Measurements from ENCODE around the gene RGL3. TPM values are rescaled to one million over a fixed set of nuclear protein-coding genes. Genes with fewer than 3 reads are reported as not detected.

The RGL3 gene
- total RNA-seq, 2 experiments from 2014 or later, result not detected

GRCh38 chr19:11405846-11406643 lies 13.1 kb downstream of the RGL3 start:
- H3K4me1 Mint-ChIP-seq, result no peaks in the 10 kb centered on the region
- CTCF ChIA-PET, result interaction anchor here (0.7 to 2.1 kb wide), 3 partner anchors 13 to 115 kb away, joined by 3 to 9 read pairs (median 4); no protein-coding TSS in a partner anchor
- H3K36me3 Mint-ChIP-seq (ENCODE audit: low read depth), result no peaks in the 10 kb centered on the region
- no peaks in the 10 kb centered on the region for H3K9me3 Mint-ChIP-seq
- peaks cover 6% of the 10 kb centered on the region for H3K27me3 Mint-ChIP-seq
- DNase-seq, result no peak
- H3K4me3 Mint-ChIP-seq, result no peak overlapping the region
- H3K27ac Mint-ChIP-seq, result no peak overlapping the region
- POLR2A ChIA-PET, result no interaction called here

- no peak overlapping the region for H3K4me3 Mint-ChIP-seq
- H3K27ac Mint-ChIP-seq, result no peak overlapping the region
- POLR2A ChIA-PET, result no interaction called here
- H3K4me1 Mint-ChIP-seq, result no peaks in the 10 kb centered on the region
- H3K9me3 Mint-ChIP-seq, result no peaks in the 10 kb centered on the region
- no peaks in the 10 kb centered on the region for H3K36me3 Mint-ChIP-seq (ENCODE audit: low read depth)
- peaks cover 4% of the 10 kb centered on the region for H3K27me3 Mint-ChIP-seq
- CTCF ChIA-PET, result no interaction called here
- no peak for DNase-seq
Measured at GRCh38 chr19:11404588-11405222, 14.4 kb downstream of the RGL3 start.

- ChIA-PET CTCF (interaction anchor here (1.1 to 1.3 kb wide), 2 partner anchors 14 to 21 kb away, joined by 3 to 4 read pairs; no protein-coding TSS in a partner anchor), POLR2A (interaction anchor here (1.5 kb wide), 1 partner anchor 21 kb away, joined by 5 read pairs; no protein-coding TSS in a partner anchor)
- H3K27ac Mint-ChIP-seq, result no peak overlapping the region
- H3K4me3 Mint-ChIP-seq, result no peak overlapping the region
- H3K36me3 Mint-ChIP-seq (ENCODE audit: low read depth), result no peaks in the 10 kb centered on the region
- DNase-seq, result no peak
- peaks cover 3% of the 10 kb centered on the region for H3K27me3 Mint-ChIP-seq
- H3K4me1 Mint-ChIP-seq, result no peaks in the 10 kb centered on the region
- no peaks in the 10 kb centered on the region for H3K9me3 Mint-ChIP-seq
Measured at GRCh38 chr19:11401808-11402543, 17.1 kb downstream of the RGL3 start.

GRCh38 chr19:11400798-11401197 lies 18.3 kb downstream of the RGL3 start:
- ChIA-PET POLR2A (interaction anchor here (0.9 kb wide), 1 partner anchor 34 kb away, joined by 3 read pairs; the partner anchor contains the start of gene ODAD3), CTCF (interaction anchor here (1.3 kb wide), 1 partner anchor 20 kb away, joined by 3 read pairs; no protein-coding TSS in a partner anchor)
- Mint-ChIP-seq H3K27me3 (peaks cover 3% of the 10 kb centered on the region), H3K4me1 (no peaks in the 10 kb centered on the region), H3K4me3 (no peak overlapping the region), H3K36me3 (ENCODE audit: low read depth) (no peaks in the 10 kb centered on the region), H3K27ac (peak overlapping the region; percentile 24), H3K9me3 (no peaks in the 10 kb centered on the region)
- DNase-seq, result no peak

GRCh38 chr19:11399667-11400066 lies 19.4 kb downstream of the RGL3 start:
- Mint-ChIP-seq H3K27ac (no peak overlapping the region), H3K36me3 (ENCODE audit: low read depth) (no peaks in the 10 kb centered on the region), H3K4me3 (no peak overlapping the region), H3K27me3 (peaks cover 8% of the 10 kb centered on the region), H3K9me3 (no peaks in the 10 kb centered on the region), H3K4me1 (no peaks in the 10 kb centered on the region)
- ChIA-PET POLR2A (no interaction called here), CTCF (no interaction called here)
- no peak for DNase-seq

GRCh38 chr19:11397089-11397610 lies 22.0 kb downstream of the RGL3 start:
- CTCF ChIA-PET, result interaction anchor here (1.1 to 1.2 kb wide), 2 partner anchors 14 to 16 kb away, joined by 3 to 4 read pairs; no protein-coding TSS in a partner anchor
- Mint-ChIP-seq H3K36me3 (ENCODE audit: low read depth) (no peaks in the 10 kb centered on the region), H3K4me1 (peaks cover 5% of the 10 kb centered on the region), H3K27ac (no peak overlapping the region), H3K4me3 (no peak overlapping the region), H3K9me3 (no peaks in the 10 kb centered on the region), H3K27me3 (peaks cover 12% of the 10 kb centered on the region)
- POLR2A ChIA-PET, result no interaction called here
- no peak for DNase-seq

GRCh38 chr19:11390933-11391680 lies 28.0 kb downstream of the RGL3 start:
- Mint-ChIP-seq H3K9me3 (peaks cover 2% of the 10 kb centered on the region), H3K4me1 (peaks cover 11% of the 10 kb centered on the region), H3K4me3 (no peak overlapping the region), H3K27ac (no peak overlapping the region), H3K36me3 (ENCODE audit: low read depth) (no peaks in the 10 kb centered on the region), H3K27me3 (peaks cover 8% of the 10 kb centered on the region)
- POLR2A ChIA-PET, result interaction anchor here (0.6 to 1.0 kb wide), 3 partner anchors 41 to 202 kb away, joined by 3 read pairs; no protein-coding TSS in a partner anchor
- CTCF ChIA-PET, result interaction anchor here (1.0 to 4.3 kb wide), 3 partner anchors 8 to 44 kb away, joined by 3 to 28 read pairs (median 7); partner anchors contain the start of genes ODAD3 and PRKCSH
- no peak for DNase-seq

GRCh38 chr19:11390359-11390758 lies 28.8 kb downstream of the RGL3 start:
- Mint-ChIP-seq H3K36me3 (ENCODE audit: low read depth) (no peaks in the 10 kb centered on the region), H3K27me3 (peaks cover 7% of the 10 kb centered on the region), H3K4me3 (no peak overlapping the region), H3K9me3 (peaks cover 2% of the 10 kb centered on the region), H3K27ac (no peak overlapping the region), H3K4me1 (peaks cover 11% of the 10 kb centered on the region)
- CTCF ChIA-PET, result interaction anchor here (1.4 to 4.3 kb wide), 2 partner anchors 7 to 9 kb away, joined by 7 to 28 read pairs; no protein-coding TSS in a partner anchor
- POLR2A ChIA-PET, result interaction anchor here (1.0 kb wide), 1 partner anchor 93 kb away, joined by 3 read pairs; no protein-coding TSS in a partner anchor
- DNase-seq, result no peak

- H3K9me3 Mint-ChIP-seq, result peaks cover 2% of the 10 kb centered on the region
- ChIA-PET CTCF (interaction anchor here (0.8 to 1.8 kb wide), 3 partner anchors 14 to 96 kb away, joined by 3 to 4 read pairs (median 4); no protein-coding TSS in a partner anchor), POLR2A (no interaction called here)
- H3K27ac Mint-ChIP-seq, result no peak overlapping the region
- no peak for DNase-seq
- H3K27me3 Mint-ChIP-seq, result peaks cover 13% of the 10 kb centered on the region
- peaks cover 11% of the 10 kb centered on the region for H3K4me1 Mint-ChIP-seq
- no peaks in the 10 kb centered on the region for H3K36me3 Mint-ChIP-seq (ENCODE audit: low read depth)
- H3K4me3 Mint-ChIP-seq, result no peak overlapping the region
Measured at GRCh38 chr19:11387162-11388034, 31.7 kb downstream of the RGL3 start.

- Mint-ChIP-seq H3K27ac (no peak overlapping the region), H3K36me3 (ENCODE audit: low read depth) (peaks cover 5% of the 10 kb centered on the region), H3K4me3 (no peak overlapping the region), H3K4me1 (peaks cover 28% of the 10 kb centered on the region), H3K27me3 (peaks cover 16% of the 10 kb centered on the region), H3K9me3 (no peaks in the 10 kb centered on the region)
- DNase-seq, result no peak
- ChIA-PET POLR2A (interaction anchor here (2.7 kb wide), 1 partner anchor 10 kb away, joined by 11 read pairs; the partner anchor contains the start of gene SWSAP1), CTCF (interaction anchor here (0.7 to 2.4 kb wide), 2 partner anchors 9 to 50 kb away, joined by 3 to 9 read pairs; partner anchors contain the start of genes ODAD3 and SWSAP1)
Measured at GRCh38 chr19:11384778-11385129, 34.4 kb downstream of the RGL3 start.

GRCh38 chr19:11383706-11384048 lies 35.4 kb downstream of the RGL3 start:
- no peak overlapping the region for H3K27ac Mint-ChIP-seq
- no peak overlapping the region for H3K4me3 Mint-ChIP-seq
- ChIA-PET POLR2A (interaction anchor here (2.7 kb wide), 1 partner anchor 9 kb away, joined by 11 read pairs; the partner anchor contains the start of gene SWSAP1), CTCF (interaction anchor here (0.7 to 4.5 kb wide), 6 partner anchors 8 to 99 kb away, joined by 3 to 45 read pairs (median 6); partner anchors contain the start of genes ODAD3, PRKCSH and SWSAP1)
- H3K36me3 Mint-ChIP-seq (ENCODE audit: low read depth), result peaks cover 9% of the 10 kb centered on the region
- peaks cover 32% of the 10 kb centered on the region for H3K4me1 Mint-ChIP-seq
- no peak for DNase-seq
- peaks cover 16% of the 10 kb centered on the region for H3K27me3 Mint-ChIP-seq
- no peaks in the 10 kb centered on the region for H3K9me3 Mint-ChIP-seq
